Measurements from ENCODE around the gene DISP3. TPM values are rescaled to one million over a fixed set of nuclear protein-coding genes. Genes with fewer than 3 reads are reported as not detected.
A peak's percentile ranks its signal among the peaks of the same experiment; 100 is the strongest.

The DISP3 gene
- total RNA-seq, 4 donors from 2014 or later = not detected

GRCh38 chr1:11482701-11483479, 3.9 kb downstream of the DISP3 start:
- Histone ChIP-seq H3K9me3 (no peaks in the 10 kb centered on the region), H3K4me3 (replicated peaks in 1 of 3) (no peak overlapping the region), H3K27me3 (peaks cover 3% of the 10 kb centered on the region), H3K4me1 (peaks cover 4 to 16% of the 10 kb centered on the region in 2 donors), H3K27ac (no peak overlapping the region), H3K36me3 (no peaks in the 10 kb centered on the region)
- 70 to 74% methylated on average over 18 of the region's 18 CpGs for WGBS, 2 donors
- TF ChIP-seq POLR2A (IDR thresholded peaks at IDR 0.05) (no peak), CTCF (IDR thresholded peaks at IDR 0.05) (no peak)
- intact Hi-C loops (cut with DNase I) = no loop called here
- DNase-seq = no peak

- Histone ChIP-seq H3K27me3 (peaks cover 3% of the 10 kb centered on the region), H3K4me3 (replicated peaks in 1 of 3) (no peak overlapping the region), H3K36me3 (no peaks in the 10 kb centered on the region), H3K4me1 (peaks cover 4 to 11% of the 10 kb centered on the region in 2 donors), H3K9me3 (no peaks in the 10 kb centered on the region), H3K27ac (no peak overlapping the region)
- intact Hi-C loops (cut with DNase I) = no loop called here
- TF ChIP-seq POLR2A (IDR thresholded peaks at IDR 0.05) (no peak), CTCF (IDR thresholded peaks at IDR 0.05) (no peak)
- WGBS, 2 donors = 70 to 71% methylated on average over 9 to 10 of the region's 10 CpGs
- no peak for DNase-seq
Observed at GRCh38 chr1:11483581-11484320, 4.8 kb downstream of the DISP3 start.

- peak in 1 of 2 donors; percentile 24 for DNase-seq
- TF ChIP-seq POLR2A (IDR thresholded peaks at IDR 0.05) = no peak
- TF ChIP-seq CTCF (IDR thresholded peaks at IDR 0.05) = no peak
- WGBS, 2 donors = 55 to 58% methylated on average over 6 to 7 of the region's 7 CpGs
- H3K4me1 ChIP-seq = peaks cover 3 to 6% of the 10 kb centered on the region in 2 donors
- no peak overlapping the region for H3K27ac ChIP-seq
- H3K36me3 ChIP-seq = no peaks in the 10 kb centered on the region
- H3K9me3 ChIP-seq = no peaks in the 10 kb centered on the region
- H3K4me3 ChIP-seq (replicated peaks in 1 of 3) = no peak overlapping the region
- peaks cover 3% of the 10 kb centered on the region for H3K27me3 ChIP-seq
- intact Hi-C loops (cut with DNase I) = no loop called here
Observed at GRCh38 chr1:11484321-11484655, 5.3 kb downstream of the DISP3 start.

GRCh38 chr1:11485191-11485590, 6.2 kb downstream of the DISP3 start:
- no peaks in the 10 kb centered on the region for H3K9me3 ChIP-seq
- no peaks in the 10 kb centered on the region for H3K36me3 ChIP-seq
- H3K4me1 ChIP-seq = no peaks in the 10 kb centered on the region
- no peak overlapping the region for H3K27ac ChIP-seq
- H3K27me3 ChIP-seq = peaks cover 3% of the 10 kb centered on the region
- H3K4me3 ChIP-seq (replicated peaks in 1 of 3) = no peak overlapping the region
- TF ChIP-seq POLR2A (IDR thresholded peaks at IDR 0.05) = no peak
- TF ChIP-seq CTCF (IDR thresholded peaks at IDR 0.05) = no peak
- intact Hi-C loops (cut with DNase I) = no loop called here
- no peak for DNase-seq
- WGBS, 2 donors = 60 to 78% methylated on average over 5 to 6 of the region's 6 CpGs

Data from thyroid gland (tissue), 4 donors.